Measurements from ENCODE around the gene GIMAP8. TPM values are rescaled to one million over a fixed set of nuclear protein-coding genes. Genes with fewer than 3 reads are reported as not detected.
A peak's percentile ranks its signal among the peaks of the same experiment; 100 is the strongest.

Gene GIMAP8
- total RNA-seq, result 10 to 100 TPM; 10.2 to 13.1 TPM

- peak within 1 kb of the TSS; percentile 86 for H3K27ac Mint-ChIP-seq
These were observed at the start of gene GIMAP8 for GRCh38 chr7:150450491-150451001. TSS of gene GIMAP8 (plus strand) at chr7:150450630. CDS start at chr7:150466699, 16,069 bp downstream.

GRCh38 chr7:150400788-150401423, 49.5 kb upstream of the GIMAP8 start:
- Mint-ChIP-seq H3K36me3 (ENCODE audit: insufficient read depth in 2 of 2) (peaks cover 0 to 4% of the 10 kb centered on the region in 2 donors), H3K27me3 (ENCODE audit: low read depth) (no peaks in the 10 kb centered on the region), H3K4me1 (ENCODE audit: low read depth) (peaks cover 37% of the 10 kb centered on the region), H3K4me3 (no peak overlapping the region), H3K27ac (no peak overlapping the region), H3K9me3 (no peaks in the 10 kb centered on the region)
- no peak for DNase-seq
- no peak for ATAC-seq (replicated peaks in 1 of 2)

More at GRCh38 chr7:150450491-150451001, at the start of gene GIMAP8:
- Mint-ChIP-seq H3K4me3 (peak within 1 kb of the TSS; percentile 97 to 98), H3K27me3 (ENCODE audit: low read depth) (no peaks in the 10 kb centered on the region), H3K36me3 (ENCODE audit: insufficient read depth in 2 of 2) (peaks cover 20 to 21% of the 10 kb centered on the region in 2 donors), H3K9me3 (peaks cover 2 to 3% of the 10 kb centered on the region in 2 donors), H3K4me1 (ENCODE audit: low read depth) (peaks cover 65% of the 10 kb centered on the region)
- ATAC-seq (replicated peaks in 1 of 2) (peak; percentile 44 to 52), DNase-seq (peak; percentile 66 to 71)

- H3K9me3 Mint-ChIP-seq, result no peaks in the 10 kb centered on the region
- DNase-seq (no peak), ATAC-seq (replicated peaks in 1 of 2) (no peak)
- H3K4me3 Mint-ChIP-seq, result no peak overlapping the region
- peak overlapping the region; percentile 6 for H3K27ac Mint-ChIP-seq
- H3K4me1 Mint-ChIP-seq (ENCODE audit: low read depth), result peaks cover 42% of the 10 kb centered on the region
- H3K27me3 Mint-ChIP-seq (ENCODE audit: low read depth), result no peaks in the 10 kb centered on the region
- H3K36me3 Mint-ChIP-seq (ENCODE audit: insufficient read depth in 2 of 2), result peaks cover 0 to 2% of the 10 kb centered on the region in 2 donors
These were observed 49.0 kb upstream of the GIMAP8 start for GRCh38 chr7:150401424-150401790.

- Mint-ChIP-seq H3K27me3 (ENCODE audit: low read depth) (no peaks in the 10 kb centered on the region), H3K4me1 (ENCODE audit: low read depth) (peaks cover 48% of the 10 kb centered on the region), H3K9me3 (no peaks in the 10 kb centered on the region), H3K36me3 (ENCODE audit: insufficient read depth in 2 of 2) (peaks cover 0 to 3% of the 10 kb centered on the region in 2 donors), H3K27ac (peak overlapping the region; percentile 17), H3K4me3 (no peak overlapping the region)
- DNase-seq (no peak), ATAC-seq (replicated peaks in 1 of 2) (no peak)
These were observed 48.4 kb upstream of the GIMAP8 start for GRCh38 chr7:150401861-150402631.

- H3K27ac Mint-ChIP-seq, result peak overlapping the region; percentile 17
- H3K4me1 Mint-ChIP-seq (ENCODE audit: low read depth), result peaks cover 52% of the 10 kb centered on the region
- H3K4me3 Mint-ChIP-seq, result no peak overlapping the region
- peaks cover 0 to 5% of the 10 kb centered on the region in 2 donors for H3K36me3 Mint-ChIP-seq (ENCODE audit: insufficient read depth in 2 of 2)
- no peak for ATAC-seq (replicated peaks in 1 of 2)
- no peaks in the 10 kb centered on the region for H3K27me3 Mint-ChIP-seq (ENCODE audit: low read depth)
- no peaks in the 10 kb centered on the region for H3K9me3 Mint-ChIP-seq
- DNase-seq, result no peak
These were observed 47.6 kb upstream of the GIMAP8 start for GRCh38 chr7:150402671-150403321.

- Mint-ChIP-seq H3K36me3 (ENCODE audit: insufficient read depth in 2 of 2) (peaks cover 0 to 5% of the 10 kb centered on the region in 2 donors), H3K4me3 (peak overlapping the region; percentile 93 to 95), H3K4me1 (ENCODE audit: low read depth) (peaks cover 52% of the 10 kb centered on the region), H3K9me3 (no peaks in the 10 kb centered on the region), H3K27me3 (ENCODE audit: low read depth) (no peaks in the 10 kb centered on the region), H3K27ac (no peak overlapping the region)
- DNase-seq (no peak), ATAC-seq (replicated peaks in 1 of 2) (no peak)
These were observed 46.9 kb upstream of the GIMAP8 start for GRCh38 chr7:150403376-150404171.

GRCh38 chr7:150404172-150404804, 46.1 kb upstream of the GIMAP8 start:
- H3K4me1 Mint-ChIP-seq (ENCODE audit: low read depth), result peaks cover 59% of the 10 kb centered on the region
- H3K27ac Mint-ChIP-seq, result peak overlapping the region; percentile 94
- ATAC-seq (replicated peaks in 1 of 2), result no peak

GRCh38 chr7:150404805-150405583, 45.4 kb upstream of the GIMAP8 start:
- Mint-ChIP-seq H3K4me3 (peak overlapping the region; percentile 93 to 95), H3K27me3 (ENCODE audit: low read depth) (no peaks in the 10 kb centered on the region), H3K9me3 (no peaks in the 10 kb centered on the region), H3K27ac (peak overlapping the region; percentile 94), H3K4me1 (ENCODE audit: low read depth) (peaks cover 62% of the 10 kb centered on the region), H3K36me3 (ENCODE audit: insufficient read depth in 2 of 2) (peaks cover 0 to 5% of the 10 kb centered on the region in 2 donors)
- DNase-seq (peak; percentile 88), ATAC-seq (replicated peaks in 1 of 2) (peak; percentile 84 to 87)

More at GRCh38 chr7:150404172-150404804, 46.1 kb upstream of the GIMAP8 start:
- no peaks in the 10 kb centered on the region for H3K27me3 Mint-ChIP-seq (ENCODE audit: low read depth)
- H3K9me3 Mint-ChIP-seq, result no peaks in the 10 kb centered on the region
- DNase-seq, result no peak
- peaks cover 0 to 5% of the 10 kb centered on the region in 2 donors for H3K36me3 Mint-ChIP-seq (ENCODE audit: insufficient read depth in 2 of 2)
- peak overlapping the region; percentile 93 to 95 for H3K4me3 Mint-ChIP-seq

GRCh38 chr7:150405584-150406311, 44.7 kb upstream of the GIMAP8 start:
- no peaks in the 10 kb centered on the region for H3K9me3 Mint-ChIP-seq
- ATAC-seq (replicated peaks in 1 of 2) (peak; percentile 39 to 45), DNase-seq (peak; percentile 48 to 56)
- H3K4me3 Mint-ChIP-seq, result peak overlapping the region; percentile 93 to 95
- H3K36me3 Mint-ChIP-seq (ENCODE audit: insufficient read depth in 2 of 2), result peaks cover 0 to 5% of the 10 kb centered on the region in 2 donors
- peak overlapping the region; percentile 90 for H3K27ac Mint-ChIP-seq
- H3K4me1 Mint-ChIP-seq (ENCODE audit: low read depth), result peaks cover 54% of the 10 kb centered on the region
- no peaks in the 10 kb centered on the region for H3K27me3 Mint-ChIP-seq (ENCODE audit: low read depth)

GRCh38 chr7:150406312-150406566, 44.2 kb upstream of the GIMAP8 start:
- peaks cover 0 to 5% of the 10 kb centered on the region in 2 donors for H3K36me3 Mint-ChIP-seq (ENCODE audit: insufficient read depth in 2 of 2)
- peak overlapping the region; percentile 93 to 95 for H3K4me3 Mint-ChIP-seq
- H3K4me1 Mint-ChIP-seq (ENCODE audit: low read depth), result peaks cover 49% of the 10 kb centered on the region
- H3K27ac Mint-ChIP-seq, result peak overlapping the region; percentile 90
- H3K9me3 Mint-ChIP-seq, result no peaks in the 10 kb centered on the region
- H3K27me3 Mint-ChIP-seq (ENCODE audit: low read depth), result no peaks in the 10 kb centered on the region
- no peak for ATAC-seq (replicated peaks in 1 of 2)
- DNase-seq, result no peak

Data from activated T-cell treated with anti-CD3 and anti-CD28 coated beads, Interleukin-2, amount 50 U/mL, for 72 hours (primary cell).